Endodermal cell (in vitro differentiated cells): ENCODE results near the gene NTSR1. TPM values are rescaled to one million over a fixed set of nuclear protein-coding genes. Genes with fewer than 3 reads are reported as not detected.

Experiments used
- DNase-seq: peaks from one replicate; pipeline ENCODE4 v3.0.0-alpha.2; 2017
- H3K27ac ChIP-seq: 2 replicates; pipeline ENCODE4 v1.5.1; 2013; ENCODE audit warnings: mild to moderate bottlenecking, low read depth, low read length, moderate library complexity
- H3K27me3 ChIP-seq: 2 replicates; pipeline ENCODE4 v1.6.1; 2013; ENCODE audit warnings: mild to moderate bottlenecking, low read length, moderate library complexity; ENCODE audit not compliant: insufficient read depth, control insufficient read depth, poor library complexity, severe bottlenecking
- H3K36me3 ChIP-seq: 2 replicates; pipeline ENCODE4 v1.7.0; 2013; ENCODE audit warnings: mild to moderate bottlenecking, low read length, moderate library complexity; ENCODE audit not compliant: control insufficient read depth, insufficient read depth
- H3K4me1 ChIP-seq: one replicate; pipeline ENCODE4 v1.7.0; 2013; ENCODE audit warnings: low read length; ENCODE audit not compliant: control insufficient read depth, insufficient read depth
- H3K4me3 ChIP-seq: 2 replicates; pipeline ENCODE4 v1.5.1; 2013; ENCODE audit warnings: mild to moderate bottlenecking, low read length, moderate library complexity
- H3K9ac ChIP-seq: 2 replicates; pipeline ENCODE4 v1.6.1; 2013; ENCODE audit warnings: mild to moderate bottlenecking, low read length, moderate library complexity; ENCODE audit not compliant: poor library complexity, severe bottlenecking; ENCODE audit errors: extremely low read depth
- H3K9me3 ChIP-seq: 2 replicates; pipeline ENCODE4 v1.6.1; 2013; ENCODE audit warnings: mild to moderate bottlenecking, low read length, moderate library complexity; ENCODE audit not compliant: control insufficient read depth
- H3K27ac Mint-ChIP-seq: 2 replicates; pipeline ENCODE4 v1.8.0; 2020; ENCODE audit warnings: mixed read lengths
- H3K27me3 Mint-ChIP-seq: 2 replicates; pipeline ENCODE4 v1.8.0; 2021; ENCODE audit warnings: mild to moderate bottlenecking, mixed read lengths; ENCODE audit not compliant: insufficient read depth
- H3K36me3 Mint-ChIP-seq: 2 replicates; pipeline ENCODE4 v1.8.0; 2020; ENCODE audit warnings: low read depth, mixed read lengths
- H3K4me1 Mint-ChIP-seq: 2 replicates; pipeline ENCODE4 v1.8.0; 2020; ENCODE audit warnings: mixed read lengths
- H3K4me3 Mint-ChIP-seq: 2 replicates; pipeline ENCODE4 v1.8.0; 2020; ENCODE audit warnings: mild to moderate bottlenecking, moderate library complexity, mixed read lengths
- H3K9me3 Mint-ChIP-seq: 2 replicates; pipeline ENCODE4 v1.8.0; 2020; ENCODE audit warnings: mild to moderate bottlenecking, mixed read lengths
- WGBS, 2 experiments: methylation state at CpG; one replicate each; pipeline versions ENCODE4 v1.1.5 to v1.1.7; 2013; ENCODE audit warnings: missing lambda C conversion rate in 2 of 2, mixed read lengths in 1 of 2; ENCODE audit not compliant: insufficient coverage in 1 of 2, insufficient read length in 1 of 2; 5-methylcytosine and 5-hydroxymethylcytosine counted together
- total RNA-seq, 2 donors: library from RNA; stranded (reverse); fragmentation: NEBNext Ultra II Directional in 1 of 2; extraction: Animal tissue kit (Norgen Biotek cat#: 25700) in 1 of 2; gene quantifications; 2 replicates in 1 of 2; 3 replicates in 1 of 2; pipeline ENCODE4 v1.2.1, GENCODE V29; 2021
- TF ChIP-seq, protein P1 (sequence below): fragments of 200-600 bp; sonication (generic); conservative IDR thresholded peaks from 2 replicates; pipeline ENCODE4 v1.5.0; 2021; ENCODE audit warnings: antibody characterized with exemption, mild to moderate bottlenecking

The NTSR1 gene
- total RNA-seq, 2 donors from 2014 or later, result 0.11 to 0.62 TPM

- H3K4me1 Mint-ChIP-seq, result no peaks in the 10 kb centered on the region
- H3K27ac ChIP-seq, result no peak overlapping the region
- no peaks in the 10 kb centered on the region for H3K36me3 ChIP-seq
- no peaks in the 10 kb centered on the region for H3K4me1 ChIP-seq
- DNase-seq, result no peak
- H3K9me3 ChIP-seq, result no peaks in the 10 kb centered on the region
- no peaks in the 10 kb centered on the region for H3K27me3 Mint-ChIP-seq
- no peak overlapping the region for H3K4me3 Mint-ChIP-seq
- H3K36me3 Mint-ChIP-seq, result no peaks in the 10 kb centered on the region
- TF ChIP-seq, protein P1, sequence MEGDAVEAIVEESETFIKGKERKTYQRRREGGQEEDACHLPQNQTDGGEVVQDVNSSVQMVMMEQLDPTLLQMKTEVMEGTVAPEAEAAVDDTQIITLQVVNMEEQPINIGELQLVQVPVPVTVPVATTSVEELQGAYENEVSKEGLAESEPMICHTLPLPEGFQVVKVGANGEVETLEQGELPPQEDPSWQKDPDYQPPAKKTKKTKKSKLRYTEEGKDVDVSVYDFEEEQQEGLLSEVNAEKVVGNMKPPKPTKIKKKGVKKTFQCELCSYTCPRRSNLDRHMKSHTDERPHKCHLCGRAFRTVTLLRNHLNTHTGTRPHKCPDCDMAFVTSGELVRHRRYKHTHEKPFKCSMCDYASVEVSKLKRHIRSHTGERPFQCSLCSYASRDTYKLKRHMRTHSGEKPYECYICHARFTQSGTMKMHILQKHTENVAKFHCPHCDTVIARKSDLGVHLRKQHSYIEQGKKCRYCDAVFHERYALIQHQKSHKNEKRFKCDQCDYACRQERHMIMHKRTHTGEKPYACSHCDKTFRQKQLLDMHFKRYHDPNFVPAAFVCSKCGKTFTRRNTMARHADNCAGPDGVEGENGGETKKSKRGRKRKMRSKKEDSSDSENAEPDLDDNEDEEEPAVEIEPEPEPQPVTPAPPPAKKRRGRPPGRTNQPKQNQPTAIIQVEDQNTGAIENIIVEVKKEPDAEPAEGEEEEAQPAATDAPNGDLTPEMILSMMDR, result no peak
- H3K27me3 ChIP-seq, result no peaks in the 10 kb centered on the region
- no peak overlapping the region for H3K4me3 ChIP-seq
- no peaks in the 10 kb centered on the region for H3K9me3 Mint-ChIP-seq
- 87 to 88% methylated on average over 22 to 27 of the region's 27 CpGs for WGBS, 2 experiments
- H3K27ac Mint-ChIP-seq, result no peak overlapping the region
- no peak overlapping the region for H3K9ac ChIP-seq
Observed at GRCh38 chr20:62749851-62750445, 41.3 kb downstream of the NTSR1 start.

- H3K36me3 ChIP-seq, result no peaks in the 10 kb centered on the region
- no peak overlapping the region for H3K27ac Mint-ChIP-seq
- no peaks in the 10 kb centered on the region for H3K9me3 ChIP-seq
- H3K27me3 ChIP-seq, result no peaks in the 10 kb centered on the region
- no peak overlapping the region for H3K4me3 ChIP-seq
- no peaks in the 10 kb centered on the region for H3K4me1 ChIP-seq
- H3K27ac ChIP-seq, result no peak overlapping the region
- peaks cover 3% of the 10 kb centered on the region for H3K27me3 Mint-ChIP-seq
- no peak overlapping the region for H3K9ac ChIP-seq
- no peaks in the 10 kb centered on the region for H3K36me3 Mint-ChIP-seq
- DNase-seq, result no peak
- TF ChIP-seq, protein P1, result no peak
- 90 to 94% methylated on average over 10 to 14 of the region's 14 CpGs for WGBS, 2 experiments
- H3K9me3 Mint-ChIP-seq, result no peaks in the 10 kb centered on the region
- H3K4me3 Mint-ChIP-seq, result no peak overlapping the region
- no peaks in the 10 kb centered on the region for H3K4me1 Mint-ChIP-seq
Observed at GRCh38 chr20:62751551-62752150, 43.0 kb downstream of the NTSR1 start.

GRCh38 chr20:62752181-62752670, 43.6 kb downstream of the NTSR1 start:
- H3K9ac ChIP-seq, result no peak overlapping the region
- WGBS, 2 experiments, result 45 to 66% methylated on average over 4 to 18 of the region's 22 CpGs
- no peaks in the 10 kb centered on the region for H3K9me3 Mint-ChIP-seq
- no peak overlapping the region for H3K27ac ChIP-seq
- no peaks in the 10 kb centered on the region for H3K36me3 ChIP-seq
- no peaks in the 10 kb centered on the region for H3K27me3 ChIP-seq
- H3K27ac Mint-ChIP-seq, result no peak overlapping the region
- H3K36me3 Mint-ChIP-seq, result no peaks in the 10 kb centered on the region
- no peak overlapping the region for H3K4me3 ChIP-seq
- H3K9me3 ChIP-seq, result no peaks in the 10 kb centered on the region
- no peak for DNase-seq
- no peaks in the 10 kb centered on the region for H3K4me1 ChIP-seq
- H3K4me3 Mint-ChIP-seq, result no peak overlapping the region
- H3K27me3 Mint-ChIP-seq, result peaks cover 6% of the 10 kb centered on the region
- H3K4me1 Mint-ChIP-seq, result no peaks in the 10 kb centered on the region
- TF ChIP-seq, protein P1, result no peak
